ENCODE data around the gene PTPRM. TPM values are rescaled to one million over a fixed set of nuclear protein-coding genes. Genes with fewer than 3 reads are reported as not detected.

PTPRM gene
- total RNA-seq, 2 donors from 2014 or later, result 53.4 to 64.7 TPM

- intact Hi-C loops (cut with DNase I), result no loop called here
Observed at GRCh38 chr18:7808992-7809391, 241.9 kb downstream of the PTPRM start.

GRCh38 chr18:7809455-7809854 is 242.3 kb downstream of the PTPRM start:
- intact Hi-C loops (cut with DNase I), result no loop called here
- no peak for DNase-seq (ENCODE audit: low spot score)

More at GRCh38 chr18:7808992-7809391, 241.9 kb downstream of the PTPRM start:
- no peak for DNase-seq (ENCODE audit: low spot score)

GRCh38 chr18:7809978-7810377 is 242.9 kb downstream of the PTPRM start:
- intact Hi-C loops (cut with DNase I), result no loop called here
- DNase-seq (ENCODE audit: low spot score), result no peak

GRCh38 chr18:7812431-7813063 is 245.4 kb downstream of the PTPRM start:
- intact Hi-C loops (cut with DNase I), result no loop called here
- DNase-seq (ENCODE audit: low spot score), result no peak

- intact Hi-C loops (cut with DNase I), result no loop called here
- DNase-seq (ENCODE audit: low spot score), result no peak
Observed at GRCh38 chr18:7813131-7813530, 246.0 kb downstream of the PTPRM start.

- intact Hi-C loops (cut with DNase I), result no loop called here
- no peak for DNase-seq (ENCODE audit: low spot score)
Observed at GRCh38 chr18:7814754-7815315, 247.7 kb downstream of the PTPRM start.

- intact Hi-C loops (cut with DNase I), result no loop called here
- no peak for DNase-seq (ENCODE audit: low spot score)
Observed at GRCh38 chr18:7815787-7816186, 248.7 kb downstream of the PTPRM start.

GRCh38 chr18:7817575-7818230 is 250.6 kb downstream of the PTPRM start:
- no peak for DNase-seq (ENCODE audit: low spot score)
- intact Hi-C loops (cut with DNase I), result no loop called here

GRCh38 chr18:7821784-7822183 is 254.7 kb downstream of the PTPRM start:
- intact Hi-C loops (cut with DNase I), result no loop called here
- DNase-seq (ENCODE audit: low spot score), result no peak

- intact Hi-C loops (cut with DNase I), result no loop called here
- DNase-seq (ENCODE audit: low spot score), result no peak
Observed at GRCh38 chr18:7822435-7823331, 255.6 kb downstream of the PTPRM start.

- intact Hi-C loops (cut with DNase I), result no loop called here
- DNase-seq (ENCODE audit: low spot score), result no peak
Observed at GRCh38 chr18:7824970-7825369, 257.9 kb downstream of the PTPRM start.

GRCh38 chr18:7830468-7830867 is 263.4 kb downstream of the PTPRM start:
- no peak for DNase-seq (ENCODE audit: low spot score)
- intact Hi-C loops (cut with DNase I), result no loop called here

- intact Hi-C loops (cut with DNase I), result no loop called here
- DNase-seq (ENCODE audit: low spot score), result no peak
Observed at GRCh38 chr18:7839548-7839947, 272.4 kb downstream of the PTPRM start.

- no peak for DNase-seq (ENCODE audit: low spot score)
- intact Hi-C loops (cut with DNase I), result no loop called here
Observed at GRCh38 chr18:7840411-7840810, 273.3 kb downstream of the PTPRM start.

- no peak for DNase-seq (ENCODE audit: low spot score)
- intact Hi-C loops (cut with DNase I), result no loop called here
Observed at GRCh38 chr18:7844017-7844416, 276.9 kb downstream of the PTPRM start.

GRCh38 chr18:7844418-7844817 is 277.3 kb downstream of the PTPRM start:
- intact Hi-C loops (cut with DNase I), result no loop called here
- no peak for DNase-seq (ENCODE audit: low spot score)

GRCh38 chr18:7846335-7846734 is 279.2 kb downstream of the PTPRM start:
- intact Hi-C loops (cut with DNase I), result no loop called here
- no peak for DNase-seq (ENCODE audit: low spot score)

GRCh38 chr18:7847357-7848053 is 280.4 kb downstream of the PTPRM start:
- DNase-seq (ENCODE audit: low spot score), result no peak
- intact Hi-C loops (cut with DNase I), result no loop called here

- intact Hi-C loops (cut with DNase I), result no loop called here
- no peak for DNase-seq (ENCODE audit: low spot score)
Observed at GRCh38 chr18:7848054-7848412, 280.9 kb downstream of the PTPRM start.

GRCh38 chr18:7850446-7850845 is 283.3 kb downstream of the PTPRM start:
- intact Hi-C loops (cut with DNase I), result no loop called here
- DNase-seq (ENCODE audit: low spot score), result no peak
